IPS-15b (cell line): ENCODE results near the gene IVD.

Source experiments
- H3K27me3 ChIP-seq: one replicate; pipeline ENCODE4 v1.6.1; 2013; ENCODE audit warnings: low read length; ENCODE audit not compliant: control insufficient read depth, insufficient read depth
- H3K36me3 ChIP-seq: one replicate; pipeline ENCODE4 v1.6.1; 2013; ENCODE audit warnings: low read length; ENCODE audit not compliant: control insufficient read depth, insufficient read depth
- H3K4me1 ChIP-seq: one replicate; pipeline ENCODE4 v1.6.1; 2013; ENCODE audit warnings: mild to moderate bottlenecking, low read length; ENCODE audit not compliant: control insufficient read depth, insufficient read depth
- H3K4me3 ChIP-seq: one replicate; pipeline ENCODE4 v1.5.1; 2013; ENCODE audit warnings: low read depth, low read length
- H3K9ac ChIP-seq: one replicate; pipeline ENCODE4 v1.6.1; 2013; ENCODE audit warnings: low read depth, mild to moderate bottlenecking, low read length
- H3K9me3 ChIP-seq: one replicate; pipeline ENCODE4 v1.6.1; 2013; ENCODE audit warnings: mild to moderate bottlenecking, low read length; ENCODE audit not compliant: control insufficient read depth, insufficient read depth

Gene IVD

DNA sequence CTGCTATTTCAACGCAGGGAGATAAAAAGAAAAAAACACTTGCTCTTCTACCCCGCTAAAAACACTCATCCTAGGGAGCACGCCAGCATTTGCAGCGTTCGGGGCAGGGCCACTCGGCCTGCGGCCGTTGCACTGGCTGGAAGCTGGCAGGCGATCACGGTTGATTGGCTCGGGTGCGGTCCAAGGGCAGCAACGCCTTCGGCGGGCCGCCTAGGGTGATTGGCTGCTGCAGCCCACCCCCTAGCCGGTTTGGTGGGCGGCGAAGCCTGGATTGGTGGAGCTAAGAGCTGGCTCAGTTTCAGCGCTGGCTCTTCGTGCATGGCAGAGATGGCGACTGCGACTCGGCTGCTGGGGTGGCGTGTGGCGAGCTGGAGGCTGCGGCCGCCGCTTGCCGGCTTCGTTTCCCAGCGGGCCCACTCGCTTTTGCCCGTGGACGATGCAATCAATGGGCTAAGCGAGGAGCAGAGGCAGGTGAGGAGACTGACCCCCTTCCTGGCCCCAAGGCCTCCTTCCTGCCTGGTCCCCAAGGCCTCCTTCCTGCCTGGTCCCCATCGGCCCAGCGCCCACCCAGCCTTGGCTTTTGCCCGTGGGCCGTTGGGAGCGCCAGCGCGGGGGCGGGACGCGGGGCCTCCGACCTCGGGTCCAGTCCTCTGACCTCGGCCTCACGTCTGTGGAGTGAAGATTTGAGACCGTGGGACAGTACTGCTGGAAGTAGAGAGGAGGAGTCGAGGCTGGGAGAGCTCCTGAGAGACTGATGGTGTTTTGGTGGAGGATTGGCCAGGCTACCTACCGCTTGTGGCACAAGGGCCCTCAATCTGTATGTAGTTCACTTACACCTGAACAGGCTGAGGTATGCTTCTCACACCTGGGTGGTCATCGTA is at the start of gene IVD:
Gene IVD (plus strand): TSS at position 295 of the 881 bp plus-strand sequence. CDS start 33 bp downstream, at position 328.
- H3K36me3 ChIP-seq, result peaks cover 26% of the 10 kb centered on the region
- peak within 1 kb of the TSS; percentile 93 for H3K9ac ChIP-seq
- H3K27me3 ChIP-seq, result no peaks in the 10 kb centered on the region
- H3K4me1 ChIP-seq, result no peaks in the 10 kb centered on the region
- no peaks in the 10 kb centered on the region for H3K9me3 ChIP-seq
- H3K4me3 ChIP-seq, result peak within 1 kb of the TSS; percentile 96

DNA sequence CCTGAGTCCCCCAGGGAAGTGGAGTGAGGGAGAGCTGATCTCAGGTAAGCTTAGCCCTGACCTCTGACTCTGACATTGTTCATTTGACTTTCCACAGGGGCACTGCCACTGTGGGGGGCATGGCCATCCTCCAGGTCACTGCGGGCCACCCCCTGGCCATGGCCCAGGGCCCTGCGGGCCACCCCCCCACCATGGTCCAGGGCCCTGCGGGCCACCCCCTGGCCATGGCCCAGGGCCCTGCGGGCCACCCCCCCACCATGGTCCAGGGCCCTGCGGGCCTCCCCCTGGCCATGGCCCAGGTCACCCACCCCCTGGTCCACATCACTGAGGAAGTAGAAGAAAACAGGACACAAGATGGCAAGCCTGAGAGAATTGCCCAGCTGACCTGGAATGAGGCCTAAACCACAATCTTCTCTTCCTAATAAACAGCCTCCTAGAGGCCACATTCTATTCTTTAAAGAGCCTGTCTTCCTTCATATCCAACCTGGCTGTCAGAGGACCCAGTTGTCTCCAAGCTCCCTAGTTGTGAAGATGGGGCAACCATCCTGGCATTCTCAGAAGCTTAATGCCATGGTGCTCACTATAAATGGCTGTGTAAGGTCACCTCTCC is 49.5 kb upstream of the IVD start:
- Histone ChIP-seq H3K9ac (no peak overlapping the region), H3K9me3 (no peaks in the 10 kb centered on the region), H3K4me3 (no peak overlapping the region), H3K36me3 (no peaks in the 10 kb centered on the region), H3K4me1 (peaks cover 13% of the 10 kb centered on the region), H3K27me3 (peaks cover 38% of the 10 kb centered on the region)

DNA sequence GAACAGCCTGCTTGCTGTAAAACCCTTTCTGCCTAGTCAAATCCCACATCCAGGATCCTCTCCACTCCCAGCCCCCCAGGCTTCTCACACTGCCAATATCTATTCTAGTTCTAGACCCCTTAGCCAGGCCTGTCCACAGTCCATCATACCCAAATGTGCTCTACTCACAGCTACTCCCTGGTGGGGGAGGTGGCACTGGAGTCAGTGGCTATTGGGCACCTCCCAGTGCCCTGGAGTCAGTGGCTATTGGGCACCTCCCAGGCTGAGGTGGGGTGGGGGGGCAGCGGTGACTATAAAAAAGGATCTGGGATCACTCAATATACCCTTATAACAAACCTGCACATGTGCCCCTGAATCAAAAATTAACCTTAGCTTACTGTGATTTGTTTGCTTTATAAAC is 48.3 kb upstream of the IVD start:
- Histone ChIP-seq H3K4me3 (peak overlapping the region; percentile 73), H3K36me3 (no peaks in the 10 kb centered on the region), H3K4me1 (peaks cover 13% of the 10 kb centered on the region), H3K27me3 (peaks cover 50% of the 10 kb centered on the region), H3K9me3 (no peaks in the 10 kb centered on the region), H3K9ac (no peak overlapping the region)

DNA sequence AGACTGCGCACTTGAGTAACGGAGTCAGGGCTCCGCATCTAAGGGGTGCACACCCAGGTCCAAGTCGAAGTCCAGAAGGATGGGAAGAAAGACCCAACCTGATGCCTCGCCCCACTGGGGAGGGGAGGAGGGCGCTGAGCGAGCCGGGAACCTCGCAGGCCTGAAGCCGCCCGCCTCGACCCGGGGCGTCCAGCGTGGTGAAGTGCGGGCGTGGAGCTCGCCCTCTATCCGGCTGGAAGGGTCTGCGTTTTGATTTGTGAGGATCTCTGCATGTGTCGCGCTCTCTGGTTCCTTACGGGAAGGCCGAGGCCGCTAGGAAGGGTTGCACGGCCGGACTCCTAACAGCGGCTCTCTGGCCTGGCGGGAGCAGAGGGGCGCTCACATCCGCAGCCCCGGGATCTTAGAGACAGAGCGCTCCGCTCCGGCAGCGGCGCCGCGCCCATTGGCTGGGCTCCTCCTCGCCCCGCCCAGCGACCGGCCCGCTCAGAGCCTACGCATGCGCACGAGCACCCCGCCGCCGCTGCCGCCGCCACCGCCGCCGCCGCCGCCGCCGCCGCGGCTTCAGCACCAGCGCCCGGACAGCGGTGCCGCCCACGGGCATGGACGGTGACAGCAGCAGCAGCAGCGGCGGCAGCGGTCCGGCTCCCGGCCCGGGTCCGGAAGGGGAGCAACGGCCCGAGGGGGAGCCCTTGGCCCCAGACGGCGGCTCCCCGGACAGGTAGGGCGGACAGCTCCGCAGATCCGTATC is 47.7 kb upstream of the IVD start, which contains the start of gene DISP2:
Gene DISP2 (plus strand): TSS at position 497 of the 748 bp plus-strand sequence. CDS start 103 bp downstream, at position 600.
- Histone ChIP-seq H3K9ac (no peak within 1 kb of the TSS), H3K4me1 (peaks cover 13% of the 10 kb centered on the region), H3K36me3 (no peaks in the 10 kb centered on the region), H3K27me3 (peaks cover 51% of the 10 kb centered on the region), H3K4me3 (peak within 1 kb of the TSS; percentile 73), H3K9me3 (no peaks in the 10 kb centered on the region)

DNA sequence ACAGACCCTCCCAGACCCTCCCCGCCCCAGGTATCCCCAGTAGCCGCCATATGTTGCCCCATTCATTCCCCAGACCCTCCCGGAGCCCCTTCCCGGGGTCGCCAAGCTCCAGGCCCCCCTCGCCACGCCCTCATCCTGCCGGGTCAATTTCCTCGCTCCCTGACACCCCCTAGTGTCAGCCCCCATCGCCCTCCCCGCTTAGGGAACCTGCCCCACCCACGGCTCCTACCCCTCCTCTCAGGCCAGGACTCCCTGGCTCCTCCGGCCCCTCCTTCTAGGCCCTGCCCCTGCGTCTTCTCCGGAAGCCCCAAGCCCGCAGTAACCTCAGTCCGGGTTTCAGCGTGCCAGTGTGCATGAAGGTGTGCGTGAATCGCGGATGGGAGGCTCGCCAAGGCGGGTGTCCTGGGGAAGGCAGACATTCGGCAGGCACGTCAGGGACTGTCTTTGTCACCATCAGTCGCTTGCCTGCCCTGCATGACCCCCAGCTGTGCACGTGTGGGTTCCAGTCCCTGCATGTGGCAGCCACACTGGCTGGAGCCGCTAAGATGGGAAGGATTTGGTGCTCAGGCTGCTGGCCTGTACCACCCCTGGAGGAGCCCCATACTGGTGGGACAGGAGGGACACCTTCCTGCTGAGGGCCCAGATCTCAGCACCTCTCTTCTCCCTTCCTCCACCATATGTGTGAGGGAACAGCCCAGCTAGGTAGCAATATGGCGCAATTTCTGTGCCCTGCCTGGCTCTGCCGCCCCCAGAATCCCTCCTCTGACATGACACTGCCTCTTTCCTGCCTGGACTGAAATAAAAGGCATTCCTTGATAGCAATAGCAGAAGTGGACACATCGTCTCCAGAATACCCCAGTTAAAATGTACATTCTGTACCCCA is 46.9 kb upstream of the IVD start:
- H3K27me3 ChIP-seq, result peaks cover 47% of the 10 kb centered on the region

DNA sequence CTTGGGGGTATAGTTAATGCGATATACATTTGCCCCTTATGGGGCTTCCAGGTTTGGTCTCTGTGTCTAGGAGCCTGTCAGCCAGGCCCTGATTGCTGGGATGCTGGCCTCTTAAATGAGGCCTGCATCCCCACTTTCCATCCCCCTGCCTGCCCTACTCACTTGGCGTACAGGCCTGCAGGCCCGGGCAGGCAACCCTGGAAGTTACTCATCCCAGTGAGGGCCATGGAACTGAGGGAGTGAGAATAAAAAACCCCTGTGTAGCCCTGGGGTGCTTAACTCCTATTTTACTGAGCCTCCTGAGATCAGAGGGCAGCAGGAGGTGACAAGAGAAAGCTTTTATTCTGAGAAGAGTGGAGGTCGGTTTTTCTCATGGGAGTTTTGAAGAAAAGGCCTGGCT is 45.6 kb upstream of the IVD start:
- Histone ChIP-seq H3K4me1 (peaks cover 4% of the 10 kb centered on the region), H3K9me3 (no peaks in the 10 kb centered on the region), H3K27me3 (peaks cover 48% of the 10 kb centered on the region), H3K36me3 (no peaks in the 10 kb centered on the region), H3K4me3 (no peak overlapping the region), H3K9ac (no peak overlapping the region)

More for the DNA sequence above, 46.9 kb upstream of the IVD start:
- Histone ChIP-seq H3K9me3 (no peaks in the 10 kb centered on the region), H3K4me1 (peaks cover 13% of the 10 kb centered on the region), H3K9ac (no peak overlapping the region), H3K36me3 (no peaks in the 10 kb centered on the region), H3K4me3 (peak overlapping the region; percentile 64)

DNA sequence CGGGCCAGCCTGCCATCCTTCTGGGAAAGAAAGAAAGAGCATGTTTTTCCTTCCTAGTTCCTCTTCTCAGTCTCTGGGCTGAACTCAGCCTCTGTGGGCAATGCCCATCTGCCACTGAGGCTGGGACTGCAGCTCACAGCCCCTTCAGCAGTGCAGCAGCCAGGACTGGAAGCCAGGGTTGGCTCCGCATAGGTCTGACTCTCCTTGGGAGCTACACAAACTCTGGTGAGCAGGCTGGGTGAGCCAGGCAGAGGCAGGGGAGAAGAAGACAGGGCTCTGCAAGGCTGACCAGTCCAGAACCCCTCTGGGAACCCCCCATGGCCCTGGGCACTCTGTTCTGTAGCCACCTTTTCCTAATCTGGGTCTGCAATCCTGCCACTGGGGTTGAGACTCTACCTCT is 44.0 kb upstream of the IVD start:
- Histone ChIP-seq H3K4me1 (peaks cover 4% of the 10 kb centered on the region), H3K36me3 (no peaks in the 10 kb centered on the region), H3K9me3 (no peaks in the 10 kb centered on the region), H3K27me3 (peaks cover 46% of the 10 kb centered on the region), H3K9ac (no peak overlapping the region), H3K4me3 (no peak overlapping the region)

DNA sequence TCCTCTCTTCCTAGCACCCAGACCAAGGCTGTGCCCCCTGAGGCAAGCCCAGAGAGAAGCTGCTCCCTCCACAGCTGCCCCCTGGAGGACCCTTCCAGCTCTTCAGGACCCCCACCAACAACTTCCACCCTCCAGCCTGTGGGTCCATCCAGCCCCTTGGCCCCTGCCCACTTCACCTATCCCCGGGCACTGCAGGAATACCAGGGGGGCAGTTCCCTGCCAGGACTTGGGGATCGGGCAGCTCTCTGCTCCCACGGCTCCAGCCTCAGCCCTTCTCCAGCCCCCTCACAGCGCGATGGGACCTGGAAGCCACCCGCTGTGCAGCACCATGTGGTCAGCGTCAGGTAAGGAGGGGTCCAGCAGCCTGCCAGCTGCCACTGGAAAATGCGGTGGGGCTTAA is 42.0 kb upstream of the IVD start:
- H3K36me3 ChIP-seq, result no peaks in the 10 kb centered on the region
- peaks cover 56% of the 10 kb centered on the region for H3K27me3 ChIP-seq
- no peak overlapping the region for H3K9ac ChIP-seq
- no peaks in the 10 kb centered on the region for H3K9me3 ChIP-seq
- H3K4me1 ChIP-seq, result peaks cover 4% of the 10 kb centered on the region
- no peak overlapping the region for H3K4me3 ChIP-seq

DNA sequence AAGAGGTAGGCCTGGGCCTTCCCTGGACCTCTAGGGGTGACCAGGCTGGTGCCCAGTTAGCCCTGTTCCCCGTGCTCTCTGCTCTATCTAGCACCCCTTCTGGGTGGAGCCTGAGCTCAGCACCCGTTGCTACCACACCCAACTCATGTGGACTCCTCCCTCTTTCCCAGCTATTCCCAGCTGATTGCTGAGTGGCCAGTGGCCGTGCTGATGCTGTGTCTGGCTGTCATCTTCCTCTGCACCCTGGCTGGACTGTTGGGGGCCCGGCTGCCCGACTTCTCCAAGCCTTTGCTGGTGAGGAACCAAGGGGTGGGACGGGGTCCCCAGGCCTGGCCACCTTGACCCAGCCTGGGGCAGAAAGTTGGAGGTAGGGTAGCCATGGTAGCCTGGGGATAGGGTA is 41.3 kb upstream of the IVD start:
- no peak overlapping the region for H3K4me3 ChIP-seq
- no peaks in the 10 kb centered on the region for H3K9me3 ChIP-seq
- no peak overlapping the region for H3K9ac ChIP-seq
- H3K27me3 ChIP-seq, result peaks cover 57% of the 10 kb centered on the region
- H3K36me3 ChIP-seq, result no peaks in the 10 kb centered on the region
- peaks cover under 1% of the 10 kb centered on the region for H3K4me1 ChIP-seq

DNA sequence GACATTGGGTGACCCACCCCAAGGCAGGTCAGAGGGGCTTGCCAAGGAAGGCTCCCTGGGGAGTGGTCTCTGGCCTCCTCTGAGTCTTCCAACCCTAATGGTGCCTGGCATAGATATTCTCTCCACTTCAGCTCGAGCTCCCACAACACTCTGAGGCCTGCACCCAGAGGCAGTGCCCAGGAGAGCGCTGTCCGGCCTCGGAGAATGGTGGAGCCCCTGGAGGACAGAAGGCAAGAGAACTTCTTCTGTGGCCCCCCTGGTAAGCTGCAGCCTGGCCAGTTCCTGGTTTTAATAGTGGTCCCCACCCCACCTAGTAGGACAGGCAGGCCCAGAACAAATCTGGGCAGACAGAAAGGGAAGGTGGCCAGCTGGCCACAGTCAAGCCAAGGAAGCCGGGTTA is 40.6 kb upstream of the IVD start:
- no peaks in the 10 kb centered on the region for H3K9me3 ChIP-seq
- H3K27me3 ChIP-seq, result peaks cover 52% of the 10 kb centered on the region
- H3K4me1 ChIP-seq, result no peaks in the 10 kb centered on the region
- no peak overlapping the region for H3K9ac ChIP-seq
- H3K4me3 ChIP-seq, result no peak overlapping the region
- H3K36me3 ChIP-seq, result no peaks in the 10 kb centered on the region
